Measurements from ENCODE around the gene SLC5A6.

The SLC5A6 gene

GRCh38 chr2:27170581-27171337 is 41.3 kb downstream of the SLC5A6 start:
- DNase-seq, result no peak

- no peak for DNase-seq
These were observed 46.9 kb downstream of the SLC5A6 start for GRCh38 chr2:27164960-27165763.

- no peak for DNase-seq
These were observed 49.6 kb downstream of the SLC5A6 start for GRCh38 chr2:27162151-27163121.

GRCh38 chr2:27160191-27160590 is 51.9 kb downstream of the SLC5A6 start:
- DNase-seq, result no peak

- DNase-seq, result no peak
These were observed 52.8 kb downstream of the SLC5A6 start for GRCh38 chr2:27159271-27159670.

- no peak for DNase-seq
These were observed 53.6 kb downstream of the SLC5A6 start for GRCh38 chr2:27158468-27158867.

GRCh38 chr2:27155069-27155520 is 57.0 kb downstream of the SLC5A6 start:
- no peak for DNase-seq

GRCh38 chr2:27154488-27154887 is 57.6 kb downstream of the SLC5A6 start:
- DNase-seq, result no peak

- no peak for DNase-seq
These were observed 59.1 kb downstream of the SLC5A6 start for GRCh38 chr2:27152796-27153464.

GRCh38 chr2:27152102-27152795 is 59.8 kb downstream of the SLC5A6 start:
- DNase-seq, result no peak

- no peak for DNase-seq
These were observed 61.3 kb downstream of the SLC5A6 start for GRCh38 chr2:27150639-27151230.
